HCT116 (cell line): ENCODE results near the gene CD99. TPM values are rescaled to one million over a fixed set of nuclear protein-coding genes. Genes with fewer than 3 reads are reported as not detected.
"Not testable (repeated sequence)": the region's sequence is repeated elsewhere in the genome, so short reads cannot be mapped to it uniquely, and the experiment has no call there.

Experiments
- ATAC-seq: fragments of 200-7000 bp; cut with Tn5 transposase; 2 replicates; pipeline ENCODE4 v1.9.1; 2020; ENCODE audit warnings: mild to moderate bottlenecking, moderate library complexity
- BruUV-seq: library from RNA; stranded (reverse); fragments of 400-500 nt; replicated peaks from 2 replicates; lab custom pipeline; 2021; lab: Mats Ljungman, UMichigan
- CTCF ChIA-PET: fragments of 300-600 bp; sonication (Branson Sonifier 250); formaldehyde crosslinking; loops from one replicate; lab custom pipeline; 2021; ENCODE audit warnings: antibody characterized with exemption; lab: Charles Lee
- POLR2A ChIA-PET: fragments of 300-600, 350-600 bp; sonication (Branson Sonifier 250); formaldehyde crosslinking; loops from one replicate; lab custom pipeline; 2021; ENCODE audit warnings: antibody characterized with exemption; lab: Charles Lee
- RAD21 ChIA-PET, 2 experiments: fragments of 300-600 bp; sonication (Branson Sonifier 250); formaldehyde crosslinking; loops; one replicate each; lab custom pipeline; 2023; ENCODE audit warnings: low total read pairs in 2 of 2; ENCODE audit not compliant: uncharacterized antibody in 2 of 2, unreplicated experiment in 2 of 2, low non-redundant PET in 1 of 2; lab: Charles Lee
- DNase-seq: peaks from one replicate; pipeline ENCODE4 v3.0.0-alpha.2; 2010; ENCODE audit warnings: low read depth, low spot score
- H2AFZ ChIP-seq: fragments of 200-600 bp; shearing (Covaris generic), sonication (generic); 2 replicates; pipeline ENCODE4 v1.6.1; 2017; ENCODE audit warnings: low read depth, mixed run types, mixed read lengths, antibody characterized with exemption, low read length; ENCODE audit not compliant: poor library complexity, severe bottlenecking
- H3K27ac ChIP-seq: 2 replicates; pipeline ENCODE4 v1.5.1; 2012; ENCODE audit warnings: low read depth, low read length
- H3K27me3 ChIP-seq: fragments of 200-600 bp; sonication (generic); 2 replicates; pipeline ENCODE4 v1.6.1; 2016; ENCODE audit warnings: mixed run types, low read length, mixed read lengths; ENCODE audit not compliant: insufficient read depth
- H3K36me3 ChIP-seq, 2 experiments: fragments of 200-500 bp in 1 of 2; fragments of 200-600 bp in 1 of 2; sonication (Bioruptor generic) in 1 of 2; sonication (generic) in 1 of 2; 2 replicates each; pipeline versions ENCODE4 v1.5.1 to v1.6.1; 2014 to 2016; ENCODE audit warnings: low read length in 2 of 2, inconsistent platforms in 1 of 2, mixed read lengths in 1 of 2, mixed run types in 1 of 2; ENCODE audit not compliant: insufficient read depth in 2 of 2, control insufficient read depth in 1 of 2
- H3K4me1 ChIP-seq, 2 experiments: fragments of 200-600 bp in 1 of 2; sonication (generic) in 1 of 2; 2 replicates each; pipeline versions ENCODE4 v1.5.1 to v1.6.1; 2012 to 2017; ENCODE audit warnings: low read length in 2 of 2, inconsistent platforms in 1 of 2, mild to moderate bottlenecking in 1 of 2, mixed read lengths in 1 of 2, mixed run types in 1 of 2, moderate library complexity in 1 of 2; ENCODE audit not compliant: insufficient read depth in 2 of 2, control insufficient read depth in 1 of 2
- H3K4me2 ChIP-seq: fragments of 200-600 bp; sonication (generic); 2 replicates; pipeline ENCODE4 v1.6.1; 2017; ENCODE audit warnings: mixed run types, low read length, mixed read lengths
- H3K4me3 ChIP-seq, 2 experiments: fragments of 200-600 bp in 1 of 2; sonication (generic) in 1 of 2; replicated peaks in 1 of 2; 2 replicates each; pipeline ENCODE4 v1.5.1; 2011 to 2016; ENCODE audit warnings: low read length in 2 of 2, control low read depth in 1 of 2, low read depth in 1 of 2, mild to moderate bottlenecking in 1 of 2, mixed read lengths in 1 of 2, mixed run types in 1 of 2
- H3K79me2 ChIP-seq: fragments of 200-600 bp; sonication (generic); 2 replicates; pipeline ENCODE4 v1.6.1; 2017; ENCODE audit warnings: mild to moderate bottlenecking, mixed run types, low read length, moderate library complexity, mixed read lengths; ENCODE audit not compliant: insufficient read depth
- H3K9ac ChIP-seq: fragments of 200-600 bp; sonication (generic); 2 replicates; pipeline ENCODE4 v1.6.1; 2016; ENCODE audit warnings: low read length, mixed read lengths
- H3K9me2 ChIP-seq: fragments of 200-600 bp; sonication (generic), shearing (Covaris generic); 2 replicates; pipeline ENCODE4 v1.6.1; 2017; ENCODE audit warnings: mixed run types, mild to moderate bottlenecking, moderate library complexity; ENCODE audit not compliant: insufficient read depth
- H3K9me3 ChIP-seq, 2 experiments: fragments of 200-500 bp in 1 of 2; fragments of 200-600 bp in 1 of 2; sonication (Bioruptor generic) in 1 of 2; sonication (generic) in 1 of 2; 2 replicates each; pipeline ENCODE4 v1.6.1; 2014 to 2017; ENCODE audit warnings: low read length in 2 of 2, mixed read lengths in 2 of 2, inconsistent platforms in 1 of 2, low read depth in 1 of 2, mild to moderate bottlenecking in 1 of 2, mixed run types in 1 of 2, moderate library complexity in 1 of 2; ENCODE audit not compliant: control insufficient read depth in 1 of 2, insufficient read depth in 1 of 2
- H4K20me1 ChIP-seq: fragments of 200-600 bp; sonication (generic), shearing (Covaris generic); 2 replicates; pipeline ENCODE4 v1.6.1; 2017; ENCODE audit warnings: mixed run types, mild to moderate bottlenecking, moderate library complexity; ENCODE audit not compliant: insufficient read depth
- CBX3 ChIP-seq: IDR thresholded peaks from 2 replicates; pipeline ENCODE4 v1.6.1; 2012; ENCODE audit warnings: low read depth
- CEBPB ChIP-seq: IDR thresholded peaks from 2 replicates; pipeline ENCODE4 v1.6.1; 2012; ENCODE audit warnings: low read depth
- EGR1 ChIP-seq: IDR thresholded peaks from 2 replicates; pipeline ENCODE4 v1.6.1; 2012; ENCODE audit warnings: low read depth
- ELF1 ChIP-seq: IDR thresholded peaks from 2 replicates; pipeline ENCODE4 v1.6.1; 2012; ENCODE audit warnings: low read depth, borderline replicate concordance
- EZH2 ChIP-seq: fragments of 200-600 bp; sonication (generic); IDR thresholded peaks from 2 replicates; pipeline ENCODE4 v1.6.1; 2017; ENCODE audit warnings: antibody characterized with exemption, mixed run types
- FOSL1 ChIP-seq: IDR thresholded peaks from 2 replicates; pipeline ENCODE4 v1.6.1; 2012; ENCODE audit warnings: low read depth
- POLR2A ChIP-seq: IDR thresholded peaks from 2 replicates; pipeline ENCODE4 v1.7.0; 2011; ENCODE audit warnings: borderline replicate concordance; ENCODE audit not compliant: insufficient read depth, insufficient read length; ENCODE audit errors: extremely low read depth
- REST ChIP-seq: IDR thresholded peaks from 2 replicates; pipeline ENCODE4 v1.6.1; 2012; ENCODE audit warnings: low read depth
- SRF ChIP-seq: IDR thresholded peaks from 2 replicates; pipeline ENCODE4 v1.6.1; 2012; ENCODE audit warnings: low read depth
- TCF7L2 ChIP-seq: IDR thresholded peaks from 2 replicates; pipeline ENCODE4 v1.7.0; 2011; ENCODE audit warnings: borderline replicate concordance, inconsistent platforms; ENCODE audit not compliant: insufficient read depth, insufficient read length; ENCODE audit errors: extremely low read depth
- YY1 ChIP-seq: IDR thresholded peaks from 2 replicates; pipeline ENCODE4 v1.6.1; 2011; ENCODE audit warnings: low read length, low read depth, moderate library complexity, mild to moderate bottlenecking; ENCODE audit not compliant: insufficient replicate concordance; ENCODE audit errors: extremely low read depth
- ZFX ChIP-seq: fragments of 450-650 bp; IDR thresholded peaks from 2 replicates; pipeline ENCODE4 v1.6.1; 2017
- ZNF274 ChIP-seq: fragments of 200-500 bp; sonication (Bioruptor generic); IDR thresholded peaks from 2 replicates; pipeline ENCODE4 v1.6.1; 2014; ENCODE audit warnings: mild to moderate bottlenecking, low read depth, low read length, inconsistent platforms
- intact Hi-C: fragments of 100-400 bp; cut with micrococcal nuclease; formaldehyde crosslinking; loops from 2 replicates; pipeline ENCODE4 v1.10.0; 2022
- total RNA-seq: library from RNA; stranded (reverse); gene quantifications from one replicate; pipeline ENCODE4 v1.2.1, GENCODE V29; 2021; ENCODE audit not compliant: unreplicated experiment
- TF ChIP-seq, protein P1 (sequence below): IDR thresholded peaks from 2 replicates; pipeline ENCODE4 v1.6.1; 2011; ENCODE audit warnings: mild to moderate bottlenecking, low read length, moderate library complexity; ENCODE audit not compliant: insufficient replicate concordance; ENCODE audit errors: extremely low read depth

The CD99 gene
- total RNA-seq, 1 experiment from 2014 or later = 59.6 TPM

GRCh38 chrX:2774776-2775175 lies 83.7 kb downstream of the CD99 start:
- no TSS peak for BruUV-seq
- Histone ChIP-seq H3K36me3 (no peaks in the 10 kb centered on the region), H2AFZ (no peak overlapping the region), H3K27me3 (no peaks in the 10 kb centered on the region), H3K4me2 (no peak overlapping the region), H3K9me3 (no peaks in the 10 kb centered on the region), H3K79me2 (no peaks in the 10 kb centered on the region), H3K4me1 (no peaks in the 10 kb centered on the region), H3K4me3 (no peak overlapping the region), H3K9me2 (no peaks in the 10 kb centered on the region), H3K27ac (no peak overlapping the region), H3K9ac (no peak overlapping the region), H4K20me1 (no peaks in the 10 kb centered on the region)
- DNase-seq = no peak
- intact Hi-C loops = no loop called here
- ATAC-seq = no peak
- CTCF ChIA-PET = no interaction called here
- RAD21 ChIA-PET = no interaction called here
- POLR2A ChIA-PET = no interaction called here
- TF ChIP-seq ELF1 (no peak), EZH2 (no peak), FOSL1 (no peak), CEBPB (no peak), TCF7L2 (no peak), YY1 (no peak), CBX3 (no peak), ZNF274 (no peak), ZFX (no peak), REST (no peak), SRF (no peak), EGR1 (no peak), POLR2A (no peak)
- TF ChIP-seq, protein P1, sequence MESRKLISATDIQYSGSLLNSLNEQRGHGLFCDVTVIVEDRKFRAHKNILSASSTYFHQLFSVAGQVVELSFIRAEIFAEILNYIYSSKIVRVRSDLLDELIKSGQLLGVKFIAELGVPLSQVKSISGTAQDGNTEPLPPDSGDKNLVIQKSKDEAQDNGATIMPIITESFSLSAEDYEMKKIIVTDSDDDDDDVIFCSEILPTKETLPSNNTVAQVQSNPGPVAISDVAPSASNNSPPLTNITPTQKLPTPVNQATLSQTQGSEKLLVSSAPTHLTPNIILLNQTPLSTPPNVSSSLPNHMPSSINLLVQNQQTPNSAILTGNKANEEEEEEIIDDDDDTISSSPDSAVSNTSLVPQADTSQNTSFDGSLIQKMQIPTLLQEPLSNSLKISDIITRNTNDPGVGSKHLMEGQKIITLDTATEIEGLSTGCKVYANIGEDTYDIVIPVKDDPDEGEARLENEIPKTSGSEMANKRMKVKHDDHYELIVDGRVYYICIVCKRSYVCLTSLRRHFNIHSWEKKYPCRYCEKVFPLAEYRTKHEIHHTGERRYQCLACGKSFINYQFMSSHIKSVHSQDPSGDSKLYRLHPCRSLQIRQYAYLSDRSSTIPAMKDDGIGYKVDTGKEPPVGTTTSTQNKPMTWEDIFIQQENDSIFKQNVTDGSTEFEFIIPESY = no peak

GRCh38 chrX:2780472-2781225 lies 89.6 kb downstream of the CD99 start:
- intact Hi-C loops, BruUV-seq, H3K36me3 ChIP-seq, H3K4me1 ChIP-seq, H4K20me1 ChIP-seq, POLR2A ChIA-PET, H3K9me2 ChIP-seq, CTCF ChIA-PET, H3K79me2 ChIP-seq, RAD21 ChIA-PET, ATAC-seq, H3K9ac ChIP-seq, H3K4me2 ChIP-seq, H2AFZ ChIP-seq, H3K4me3 ChIP-seq, H3K27me3 ChIP-seq, H3K9me3 ChIP-seq, DNase-seq, H3K27ac ChIP-seq: not testable (repeated sequence)
